Gastroesophageal sphincter (tissue), 2 donors: Measurements from ENCODE around the gene GPR61.

Source experiments
- POLR2A ChIP-seq, 2 donors: fragments of 450-650 bp; IDR thresholded peaks; one replicate each; pipeline ENCODE4 v1.6.1; 2017; ENCODE audit warnings: antibody characterized with exemption in 2 of 2, mild to moderate bottlenecking in 2 of 2, moderate library complexity in 1 of 2
- POLR2AphosphoS5 ChIP-seq: sonication (generic); formaldehyde crosslinking; IDR thresholded peaks from one replicate; pipeline ENCODE4 v1.6.1; 2017; ENCODE audit warnings: antibody characterized with exemption

DNA sequence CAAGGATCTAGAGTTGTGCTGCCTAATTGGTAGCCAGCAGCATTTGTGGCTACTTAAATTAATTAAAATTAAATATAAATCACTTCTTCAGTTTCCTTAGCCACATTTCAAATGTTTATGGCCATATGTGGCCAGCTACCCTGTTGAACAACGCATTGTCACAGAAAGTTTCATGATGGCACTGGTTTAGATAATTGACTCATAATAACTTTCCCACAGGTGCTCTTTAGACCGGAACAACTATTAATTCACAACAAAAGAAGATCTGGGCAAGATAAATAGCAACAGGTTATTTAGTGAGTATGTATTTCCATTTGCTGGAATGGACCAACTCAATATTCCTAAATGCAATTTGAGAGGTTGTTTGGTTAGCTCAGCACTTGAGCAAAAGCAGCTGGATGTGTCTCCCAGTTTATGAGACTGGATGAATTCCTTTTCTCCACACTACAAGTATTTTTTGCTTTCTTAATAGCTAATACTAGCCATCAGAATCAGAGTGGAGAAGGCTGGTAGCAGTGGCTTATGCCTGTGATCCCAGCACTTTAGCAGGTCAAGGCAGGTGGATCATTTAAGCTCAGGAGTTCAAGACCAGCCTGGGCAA, 26.5 kb upstream of the GPR61 start:
- TF ChIP-seq POLR2AphosphoS5 (no peak), POLR2A (IDR thresholded peaks at IDR 0.05) (no peak)
